Vagina (tissue), 2 donors: Measurements from ENCODE around the gene RFT1.

Experiments
- POLR2AphosphoS5 ChIP-seq, 2 donors: sonication (generic); formaldehyde crosslinking; IDR thresholded peaks; one replicate each; pipeline ENCODE4 v1.9.0; 2017; ENCODE audit warnings: antibody characterized with exemption in 2 of 2, mild to moderate bottlenecking in 2 of 2, low read depth in 1 of 2; ENCODE audit not compliant: insufficient read depth in 1 of 2
- TF ChIP-seq, protein P1 (sequence below), 3 experiments: fragments of 450-650 bp in 2 of 3; fragments of 200-600 bp in 1 of 3; sonication (generic) in 1 of 3; IDR thresholded peaks; one replicate each; pipeline ENCODE4 v1.5.1; 2017 to 2019; ENCODE audit warnings: antibody characterized with exemption in 3 of 3, mild to moderate bottlenecking in 2 of 3, moderate library complexity in 2 of 3

DNA sequence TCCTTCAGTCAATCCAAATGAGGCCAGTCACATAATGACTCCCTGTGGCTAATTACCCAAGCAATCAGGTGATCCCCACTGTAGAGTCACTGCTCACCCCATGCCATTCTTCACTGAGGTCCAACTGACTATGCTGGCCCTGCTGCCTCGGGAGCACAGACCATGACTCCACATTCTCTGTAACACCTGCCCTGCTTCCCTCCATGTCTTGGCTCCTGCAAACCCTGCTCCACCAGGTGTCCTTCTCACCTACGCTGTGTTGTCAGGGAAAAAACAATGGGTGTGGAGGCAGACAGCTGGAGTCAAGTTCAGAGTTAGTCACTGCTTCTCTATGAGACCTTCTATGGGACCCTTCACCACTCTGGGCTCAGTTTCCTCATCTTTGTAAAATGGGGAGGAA is 78.3 kb downstream of the RFT1 start:
- TF ChIP-seq, protein P1, sequence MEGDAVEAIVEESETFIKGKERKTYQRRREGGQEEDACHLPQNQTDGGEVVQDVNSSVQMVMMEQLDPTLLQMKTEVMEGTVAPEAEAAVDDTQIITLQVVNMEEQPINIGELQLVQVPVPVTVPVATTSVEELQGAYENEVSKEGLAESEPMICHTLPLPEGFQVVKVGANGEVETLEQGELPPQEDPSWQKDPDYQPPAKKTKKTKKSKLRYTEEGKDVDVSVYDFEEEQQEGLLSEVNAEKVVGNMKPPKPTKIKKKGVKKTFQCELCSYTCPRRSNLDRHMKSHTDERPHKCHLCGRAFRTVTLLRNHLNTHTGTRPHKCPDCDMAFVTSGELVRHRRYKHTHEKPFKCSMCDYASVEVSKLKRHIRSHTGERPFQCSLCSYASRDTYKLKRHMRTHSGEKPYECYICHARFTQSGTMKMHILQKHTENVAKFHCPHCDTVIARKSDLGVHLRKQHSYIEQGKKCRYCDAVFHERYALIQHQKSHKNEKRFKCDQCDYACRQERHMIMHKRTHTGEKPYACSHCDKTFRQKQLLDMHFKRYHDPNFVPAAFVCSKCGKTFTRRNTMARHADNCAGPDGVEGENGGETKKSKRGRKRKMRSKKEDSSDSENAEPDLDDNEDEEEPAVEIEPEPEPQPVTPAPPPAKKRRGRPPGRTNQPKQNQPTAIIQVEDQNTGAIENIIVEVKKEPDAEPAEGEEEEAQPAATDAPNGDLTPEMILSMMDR (IDR thresholded peaks at IDR 0.05): no peak
- no peak for TF ChIP-seq POLR2AphosphoS5 (IDR thresholded peaks at IDR 0.05; ENCODE audit: insufficient read depth in 1 of 2, low read depth in 1 of 2)
